Nephron (organoid): ENCODE measurements around the gene STARD6.
"Not testable (repeated sequence)": the region's sequence is repeated elsewhere in the genome, so short reads cannot be mapped to it uniquely, and the experiment has no call there.

Source experiments
- H3K27ac Mint-ChIP-seq, 3 experiments: 2 replicates each; pipeline ENCODE4 v1.8.0; 2020; ENCODE audit warnings: mixed read lengths in 3 of 3, mild to moderate bottlenecking in 2 of 3, moderate library complexity in 1 of 3
- H3K27me3 Mint-ChIP-seq: 2 replicates; pipeline ENCODE4 v1.8.0; 2021; ENCODE audit warnings: low read depth, mild to moderate bottlenecking, moderate library complexity, mixed read lengths
- H3K36me3 Mint-ChIP-seq: 2 replicates; pipeline ENCODE4 v1.8.0; 2020; ENCODE audit warnings: low read depth, mixed read lengths
- H3K4me1 Mint-ChIP-seq: 2 replicates; pipeline ENCODE4 v1.8.0; 2020; ENCODE audit warnings: mixed read lengths
- H3K4me3 Mint-ChIP-seq, 3 experiments: 2 replicates each; pipeline ENCODE4 v1.8.0; 2020; ENCODE audit warnings: mild to moderate bottlenecking in 3 of 3, mixed read lengths in 3 of 3, moderate library complexity in 2 of 3
- H3K9me3 Mint-ChIP-seq: 2 replicates; pipeline ENCODE4 v1.8.0; 2020; ENCODE audit warnings: mixed read lengths
- TF ChIP-seq, protein P1 (sequence below), 3 experiments: fragments of 200-600 bp; sonication (generic); IDR thresholded peaks; one replicate each; pipeline ENCODE4 v1.5.0; 2021; ENCODE audit warnings: antibody characterized with exemption in 3 of 3; ENCODE audit not compliant: unreplicated experiment in 3 of 3

The STARD6 gene

DNA sequence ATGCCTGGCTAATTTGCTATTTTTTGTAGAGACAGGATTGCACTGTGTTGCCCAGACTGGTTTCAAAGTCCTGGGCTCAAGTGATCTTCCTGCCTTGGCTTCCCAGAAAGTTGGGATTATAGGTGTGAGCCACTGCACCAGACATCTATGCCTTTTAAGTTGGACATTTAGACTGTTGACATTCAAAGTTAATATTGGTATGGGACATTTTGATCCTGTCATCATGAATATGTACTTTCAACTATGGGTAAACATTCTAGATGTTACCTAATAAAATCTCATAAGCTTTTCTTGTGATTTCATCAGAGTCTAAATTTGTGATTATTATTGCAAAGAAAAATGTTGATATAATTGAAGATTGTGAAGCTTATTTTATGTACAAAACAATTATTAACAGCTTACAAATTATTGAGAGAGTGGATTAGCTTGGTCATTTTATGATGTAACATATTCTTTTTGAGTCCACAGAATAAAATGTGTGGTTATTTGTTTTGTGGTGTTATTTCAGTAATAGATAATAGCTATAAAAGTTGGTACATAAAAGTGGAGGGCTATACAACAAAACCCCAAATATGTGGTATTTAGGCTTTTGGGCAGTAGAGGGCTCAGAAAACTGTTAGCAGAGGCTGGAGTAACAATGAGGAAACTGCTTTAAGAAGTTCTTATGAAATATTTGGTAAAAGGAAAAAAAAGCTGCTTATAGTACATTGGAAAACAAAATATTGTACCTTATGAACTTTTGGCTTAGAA lies 41.4 kb downstream of the STARD6 start:
- Mint-ChIP-seq H3K4me1 (no peaks in the 10 kb centered on the region), H3K27ac (no peak overlapping the region), H3K27me3 (no peaks in the 10 kb centered on the region), H3K36me3 (no peaks in the 10 kb centered on the region), H3K4me3 (no peak overlapping the region), H3K9me3 (peaks cover 7% of the 10 kb centered on the region)
- TF ChIP-seq, protein P1, sequence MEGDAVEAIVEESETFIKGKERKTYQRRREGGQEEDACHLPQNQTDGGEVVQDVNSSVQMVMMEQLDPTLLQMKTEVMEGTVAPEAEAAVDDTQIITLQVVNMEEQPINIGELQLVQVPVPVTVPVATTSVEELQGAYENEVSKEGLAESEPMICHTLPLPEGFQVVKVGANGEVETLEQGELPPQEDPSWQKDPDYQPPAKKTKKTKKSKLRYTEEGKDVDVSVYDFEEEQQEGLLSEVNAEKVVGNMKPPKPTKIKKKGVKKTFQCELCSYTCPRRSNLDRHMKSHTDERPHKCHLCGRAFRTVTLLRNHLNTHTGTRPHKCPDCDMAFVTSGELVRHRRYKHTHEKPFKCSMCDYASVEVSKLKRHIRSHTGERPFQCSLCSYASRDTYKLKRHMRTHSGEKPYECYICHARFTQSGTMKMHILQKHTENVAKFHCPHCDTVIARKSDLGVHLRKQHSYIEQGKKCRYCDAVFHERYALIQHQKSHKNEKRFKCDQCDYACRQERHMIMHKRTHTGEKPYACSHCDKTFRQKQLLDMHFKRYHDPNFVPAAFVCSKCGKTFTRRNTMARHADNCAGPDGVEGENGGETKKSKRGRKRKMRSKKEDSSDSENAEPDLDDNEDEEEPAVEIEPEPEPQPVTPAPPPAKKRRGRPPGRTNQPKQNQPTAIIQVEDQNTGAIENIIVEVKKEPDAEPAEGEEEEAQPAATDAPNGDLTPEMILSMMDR (IDR thresholded peaks at IDR 0.05; ENCODE audit: unreplicated experiment in 3 of 3): no peak

DNA sequence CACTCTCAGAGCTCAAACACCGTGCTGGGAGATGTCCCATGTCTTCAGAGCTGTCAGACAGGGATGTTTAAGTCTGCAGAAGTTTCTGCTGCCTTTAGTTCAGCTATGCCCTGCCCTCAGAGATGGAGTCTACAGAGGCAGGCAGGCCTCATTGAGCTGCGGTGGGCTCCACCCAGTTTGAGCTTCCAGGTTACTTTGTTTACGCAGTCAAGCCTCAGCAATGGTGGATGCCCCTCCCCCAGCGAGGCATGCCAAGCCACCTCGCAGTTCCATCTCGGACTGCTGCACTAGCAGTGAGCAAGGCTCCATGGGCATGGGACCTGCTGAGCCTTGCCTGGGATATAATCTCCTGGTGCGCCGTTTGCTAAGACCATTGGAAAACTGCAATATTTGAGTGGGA lies 48.1 kb downstream of the STARD6 start:
- H3K36me3 Mint-ChIP-seq, H3K27ac Mint-ChIP-seq, H3K9me3 Mint-ChIP-seq, H3K4me1 Mint-ChIP-seq, H3K27me3 Mint-ChIP-seq, H3K4me3 Mint-ChIP-seq: not testable (repeated sequence)

DNA sequence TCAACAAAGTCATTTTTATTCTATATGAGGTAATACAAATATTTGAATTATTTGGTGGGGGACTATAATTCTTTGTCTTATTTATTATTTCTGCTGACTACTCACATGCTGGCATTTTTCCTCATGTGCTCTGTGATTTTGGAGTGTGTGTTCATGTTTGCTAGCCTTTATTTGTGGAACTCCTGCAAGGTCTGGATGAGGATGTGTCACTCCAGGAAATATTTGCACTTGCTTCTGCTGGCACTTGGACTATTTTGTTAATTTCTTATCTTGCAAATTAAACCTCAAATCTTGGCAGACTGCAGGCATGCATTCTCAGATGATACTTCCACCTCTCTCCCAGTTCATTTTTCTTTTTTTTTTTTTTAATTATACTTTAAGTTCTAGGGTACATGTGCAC lies 54.2 kb downstream of the STARD6 start:
- no peak overlapping the region for H3K27ac Mint-ChIP-seq

DNA sequence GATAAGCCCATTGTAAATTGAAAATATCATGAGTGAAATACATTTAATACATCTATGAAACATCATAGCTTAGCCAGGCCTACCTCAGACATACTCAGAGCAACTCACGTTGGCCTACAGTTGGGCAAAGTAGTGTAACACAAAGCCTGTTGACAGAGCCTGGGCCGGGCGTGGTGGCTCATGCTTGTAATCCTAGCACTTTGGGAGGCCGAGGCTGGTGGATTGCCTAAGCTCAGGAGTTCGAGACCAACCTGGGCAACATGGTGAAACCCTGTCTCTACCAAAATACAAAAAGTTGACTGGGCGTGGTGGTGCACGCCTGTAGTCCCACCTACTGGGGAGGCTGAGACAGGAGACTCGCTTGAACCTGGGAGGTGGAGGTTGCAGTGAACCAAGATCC lies 58.7 kb downstream of the STARD6 start:
- H3K9me3 Mint-ChIP-seq: peaks cover 24% of the 10 kb centered on the region
- not testable (repeated sequence) for H3K4me1 Mint-ChIP-seq

More for the DNA sequence above, 54.2 kb downstream of the STARD6 start:
- H3K36me3 Mint-ChIP-seq: peaks cover 17% of the 10 kb centered on the region
- H3K4me3 Mint-ChIP-seq: no peak overlapping the region
- H3K9me3 Mint-ChIP-seq: peaks cover 21% of the 10 kb centered on the region
- H3K27me3 Mint-ChIP-seq: no peaks in the 10 kb centered on the region
- H3K4me1 Mint-ChIP-seq: no peaks in the 10 kb centered on the region
- TF ChIP-seq, protein P1 (IDR thresholded peaks at IDR 0.05; ENCODE audit: unreplicated experiment in 3 of 3): no peak

DNA sequence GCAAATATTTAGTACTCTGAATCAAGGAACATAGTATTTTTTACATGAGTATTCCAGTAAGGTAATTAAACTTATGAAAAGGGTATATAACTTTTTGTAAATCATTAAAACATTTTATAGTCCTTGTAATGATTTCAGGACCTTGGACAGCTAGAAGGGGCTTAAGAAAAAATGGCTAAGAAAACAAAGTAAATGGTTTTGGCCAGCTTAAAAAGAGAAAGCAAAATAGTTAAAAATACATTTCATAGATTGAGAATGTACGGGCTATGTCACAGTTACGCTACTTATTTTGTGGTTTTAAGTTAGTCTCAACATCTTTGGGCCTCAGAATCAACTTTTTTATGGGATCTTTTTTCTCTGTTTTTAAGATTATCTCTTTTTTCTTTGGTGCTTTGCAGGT lies 61.6 kb downstream of the STARD6 start:
- H3K27me3 Mint-ChIP-seq: no peaks in the 10 kb centered on the region
- H3K4me1 Mint-ChIP-seq: no peaks in the 10 kb centered on the region
- H3K36me3 Mint-ChIP-seq: peaks cover 67% of the 10 kb centered on the region
- H3K4me3 Mint-ChIP-seq: no peak overlapping the region
- no peak overlapping the region for H3K27ac Mint-ChIP-seq
- TF ChIP-seq, protein P1 (IDR thresholded peaks at IDR 0.05; ENCODE audit: unreplicated experiment in 3 of 3): no peak
- H3K9me3 Mint-ChIP-seq: peaks cover 20% of the 10 kb centered on the region

More for the DNA sequence above, 58.7 kb downstream of the STARD6 start:
- H3K4me3 Mint-ChIP-seq, H3K27me3 Mint-ChIP-seq, H3K27ac Mint-ChIP-seq: not testable (repeated sequence)
- peaks cover 56% of the 10 kb centered on the region for H3K36me3 Mint-ChIP-seq

DNA sequence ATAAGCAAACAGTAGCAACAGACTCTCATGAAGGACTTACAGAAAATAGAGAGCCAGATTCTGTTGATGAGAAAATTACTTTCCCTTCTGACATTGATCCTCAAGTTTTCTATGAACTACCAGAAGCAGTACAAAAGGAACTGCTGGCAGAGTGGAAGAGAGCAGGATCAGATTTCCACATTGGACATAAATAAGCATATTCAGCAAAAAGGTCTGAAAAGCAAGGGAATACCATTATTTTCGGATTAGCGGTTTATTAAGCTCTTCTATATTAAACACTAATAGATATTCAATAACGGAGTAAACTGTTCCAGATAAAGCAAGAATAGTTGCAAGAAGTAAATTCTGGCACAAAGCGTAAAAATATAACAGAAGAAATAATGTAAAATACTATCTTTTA lies 63.4 kb downstream of the STARD6 start:
- TF ChIP-seq, protein P1 (IDR thresholded peaks at IDR 0.05; ENCODE audit: unreplicated experiment in 3 of 3): no peak
- H3K4me3 Mint-ChIP-seq: no peak overlapping the region
- peaks cover 80% of the 10 kb centered on the region for H3K36me3 Mint-ChIP-seq
- H3K27me3 Mint-ChIP-seq: no peaks in the 10 kb centered on the region
- H3K27ac Mint-ChIP-seq: no peak overlapping the region
- H3K4me1 Mint-ChIP-seq: no peaks in the 10 kb centered on the region
- peaks cover 11% of the 10 kb centered on the region for H3K9me3 Mint-ChIP-seq
